Measurements from ENCODE around the gene IPCEF1. TPM values are rescaled to one million over a fixed set of nuclear protein-coding genes. Genes with fewer than 3 reads are reported as not detected.

Gene IPCEF1
- total and polyA plus RNA-seq, 3 donors from 2014 or later, result 3.6 to 4.8 (median 4.2) TPM

DNA sequence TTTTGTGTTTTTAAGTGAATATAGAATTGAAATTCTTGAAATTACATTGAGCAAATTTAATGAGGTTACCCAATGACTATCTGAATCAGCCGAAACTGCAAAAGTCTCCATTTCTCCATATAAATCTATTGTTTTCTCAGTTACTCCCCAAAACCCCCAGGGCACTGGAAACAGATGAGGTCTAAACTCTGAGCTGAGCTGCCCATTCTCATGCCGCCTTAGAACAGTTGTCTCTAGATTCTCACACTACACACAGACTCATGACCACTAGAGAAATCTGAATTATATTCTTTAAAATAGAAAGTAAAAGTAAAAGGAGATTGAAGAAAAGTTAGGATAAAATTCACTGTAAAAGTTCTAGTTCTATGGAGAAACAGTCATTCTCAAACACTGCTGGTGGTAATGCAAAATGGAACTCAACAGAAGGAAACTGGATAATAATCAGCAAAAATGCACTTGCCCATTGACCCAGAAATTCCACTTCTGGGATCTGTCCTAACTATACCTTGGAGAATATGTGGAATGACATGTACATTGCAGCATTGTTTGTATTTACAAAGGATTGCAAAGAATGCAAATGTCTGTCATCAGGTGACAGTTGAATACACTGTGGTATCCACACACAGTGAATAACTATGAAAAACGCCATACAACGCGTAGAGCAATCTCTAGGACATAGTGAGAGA, 125.5 kb downstream of the IPCEF1 start:
- Histone ChIP-seq H3K4me1 (no peaks in the 10 kb centered on the region), H3K36me3 (ENCODE audit: low read depth, missing control alignments) (no peaks in the 10 kb centered on the region), H3K27ac (no peak overlapping the region), H3K4me3 (no peak overlapping the region), H3K27me3 (no peaks in the 10 kb centered on the region), H3K9me3 (no peaks in the 10 kb centered on the region)
- intact Hi-C loops (cut with DNase I; ENCODE audit: low total_unique reads), result no loop called here
- no peak for DNase-seq
- WGBS, 2 donors, result 91 to 96% methylated on average over 5 of the region's 5 CpGs
- TF ChIP-seq POLR2A (IDR thresholded peaks at IDR 0.05) (no peak), CTCF (IDR thresholded peaks at IDR 0.05) (no peak)

DNA sequence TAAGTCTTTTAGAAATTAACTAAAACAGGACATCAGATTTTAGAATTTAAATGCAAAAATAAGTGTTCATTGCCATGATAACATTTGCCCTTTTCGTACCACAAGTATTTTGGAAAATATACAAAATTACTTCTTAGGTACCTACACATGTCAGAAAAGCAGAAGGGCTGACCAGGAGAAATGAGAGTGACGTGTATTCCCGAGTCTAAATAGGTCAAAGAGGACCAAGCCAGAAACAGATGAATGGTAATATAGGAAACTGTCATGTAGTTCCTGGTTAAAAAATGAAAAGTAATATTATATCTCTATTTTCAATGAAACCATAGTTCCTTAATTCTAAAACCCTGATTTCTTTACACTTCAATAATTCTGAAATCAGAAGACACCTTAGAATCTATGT, 126.2 kb downstream of the IPCEF1 start:
- Histone ChIP-seq H3K27me3 (no peaks in the 10 kb centered on the region), H3K4me1 (no peaks in the 10 kb centered on the region), H3K27ac (no peak overlapping the region), H3K9me3 (no peaks in the 10 kb centered on the region), H3K4me3 (no peak overlapping the region), H3K36me3 (ENCODE audit: low read depth, missing control alignments) (no peaks in the 10 kb centered on the region)
- WGBS, 2 donors, result 84 to 88% methylated on average over 3 of the region's 3 CpGs
- intact Hi-C loops (cut with DNase I; ENCODE audit: low total_unique reads), result no loop called here
- DNase-seq, result no peak
- no peak for TF ChIP-seq POLR2A (IDR thresholded peaks at IDR 0.05)
- no peak for TF ChIP-seq CTCF (IDR thresholded peaks at IDR 0.05)

DNA sequence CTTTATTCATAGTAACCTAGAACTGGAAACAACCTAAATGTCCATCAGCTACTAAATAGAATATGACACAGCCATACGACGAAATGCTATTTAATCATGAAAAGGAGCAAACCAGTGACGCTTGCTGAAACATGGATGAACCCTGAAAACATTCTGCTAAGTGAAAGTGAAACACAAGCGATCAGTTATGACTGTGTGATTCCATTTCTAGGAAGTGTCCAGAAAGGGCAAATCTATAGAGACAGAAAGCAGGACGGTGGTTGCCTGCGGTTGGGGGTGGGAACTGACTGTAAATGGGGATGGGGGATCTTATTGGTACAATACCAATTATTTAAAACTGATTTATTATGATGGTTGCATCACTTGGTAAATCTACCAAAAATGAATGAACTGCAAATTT, 126.8 kb downstream of the IPCEF1 start:
- H3K36me3 ChIP-seq (ENCODE audit: low read depth, missing control alignments), result no peaks in the 10 kb centered on the region
- TF ChIP-seq CTCF (IDR thresholded peaks at IDR 0.05) (no peak), POLR2A (IDR thresholded peaks at IDR 0.05) (no peak)
- H3K27me3 ChIP-seq, result no peaks in the 10 kb centered on the region
- no peaks in the 10 kb centered on the region for H3K4me1 ChIP-seq
- WGBS, 2 donors, result 73 to 91% methylated on average over 6 of the region's 6 CpGs
- no peak overlapping the region for H3K27ac ChIP-seq
- H3K4me3 ChIP-seq, result no peak overlapping the region
- intact Hi-C loops (cut with DNase I; ENCODE audit: low total_unique reads), result no loop called here
- DNase-seq, result no peak
- H3K9me3 ChIP-seq, result no peaks in the 10 kb centered on the region

GRCh38 chr6:154228521-154228905, 128.1 kb downstream of the IPCEF1 start:
- intact Hi-C loops (cut with DNase I; ENCODE audit: low total_unique reads), result no loop called here
- no peaks in the 10 kb centered on the region for H3K36me3 ChIP-seq (ENCODE audit: low read depth, missing control alignments)
- DNase-seq, result no peak
- H3K4me3 ChIP-seq, result no peak overlapping the region
- H3K27ac ChIP-seq, result no peak overlapping the region
- TF ChIP-seq CTCF (IDR thresholded peaks at IDR 0.05) (no peak), POLR2A (IDR thresholded peaks at IDR 0.05) (no peak)
- 77 to 93% methylated on average over 4 of the region's 4 CpGs for WGBS, 2 donors
- H3K9me3 ChIP-seq, result no peaks in the 10 kb centered on the region
- no peaks in the 10 kb centered on the region for H3K4me1 ChIP-seq
- H3K27me3 ChIP-seq, result no peaks in the 10 kb centered on the region

- Histone ChIP-seq H3K4me3 (no peak overlapping the region), H3K36me3 (ENCODE audit: low read depth, missing control alignments) (no peaks in the 10 kb centered on the region), H3K9me3 (no peaks in the 10 kb centered on the region), H3K27ac (no peak overlapping the region), H3K4me1 (no peaks in the 10 kb centered on the region), H3K27me3 (no peaks in the 10 kb centered on the region)
- intact Hi-C loops (cut with DNase I; ENCODE audit: low total_unique reads), result no loop called here
- no peak for TF ChIP-seq POLR2A (IDR thresholded peaks at IDR 0.05)
- no peak for TF ChIP-seq CTCF (IDR thresholded peaks at IDR 0.05)
- DNase-seq, result no peak
- 78 to 93% methylated on average over 7 of the region's 7 CpGs for WGBS, 2 donors
Measured at GRCh38 chr6:154227862-154228520, 128.6 kb downstream of the IPCEF1 start.

Measured in testis (tissue), 3 donors.